Measurements from ENCODE around the gene RTN4R. TPM values are rescaled to one million over a fixed set of nuclear protein-coding genes. Genes with fewer than 3 reads are reported as not detected.

The RTN4R gene
- total RNA-seq, 1 donor from 2014 or later: 4.4 TPM

GRCh38 chr22:20226077-20226716 is 41.9 kb downstream of the RTN4R start:
- DNase-seq (ENCODE audit: low spot score) (no peak), ATAC-seq (no peak)
- intact Hi-C loops (cut with DNase I): no loop called here

DNA sequence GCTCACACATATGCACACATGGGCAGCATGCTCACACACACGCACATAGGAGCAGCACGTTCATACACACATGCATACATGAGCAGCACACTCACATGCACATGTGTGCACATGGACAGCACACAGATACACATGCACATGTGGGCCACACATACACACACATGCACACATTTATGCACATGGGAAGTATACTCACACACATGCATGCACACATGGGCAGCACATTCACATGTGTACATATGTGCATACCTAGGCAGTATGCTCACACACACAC is 42.5 kb downstream of the RTN4R start:
- DNase-seq (ENCODE audit: low spot score): no peak
- intact Hi-C loops (cut with DNase I): no loop called here
- ATAC-seq: no peak

GRCh38 chr22:20224917-20225692 is 43.0 kb downstream of the RTN4R start:
- no peak for ATAC-seq
- intact Hi-C loops (cut with DNase I): no loop called here
- no peak for DNase-seq (ENCODE audit: low spot score)

DNA sequence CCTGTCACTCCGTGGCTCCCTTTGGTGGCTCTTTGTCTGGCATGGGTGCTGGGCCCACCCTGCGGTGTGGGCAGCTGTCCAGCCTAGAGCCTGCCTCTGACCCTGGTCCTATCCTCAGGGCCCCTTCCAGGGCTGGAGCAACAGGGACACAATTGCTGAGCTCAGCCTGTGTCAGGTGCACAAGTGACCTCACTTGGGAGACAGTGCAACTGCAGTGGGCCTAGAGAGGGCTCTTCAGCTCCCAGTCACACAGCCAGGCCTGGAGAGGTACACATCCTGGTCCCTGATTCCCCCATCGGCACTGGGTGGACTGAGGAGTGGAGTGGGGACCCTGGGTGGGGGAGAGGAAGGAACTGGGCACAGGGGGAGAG is 43.9 kb downstream of the RTN4R start:
- ATAC-seq (no peak), DNase-seq (ENCODE audit: low spot score) (no peak)
- intact Hi-C loops (cut with DNase I): no loop called here

- no peak for ATAC-seq
- intact Hi-C loops (cut with DNase I): no loop called here
- no peak for DNase-seq (ENCODE audit: low spot score)
These were observed 44.5 kb downstream of the RTN4R start for GRCh38 chr22:20223421-20224255.

DNA sequence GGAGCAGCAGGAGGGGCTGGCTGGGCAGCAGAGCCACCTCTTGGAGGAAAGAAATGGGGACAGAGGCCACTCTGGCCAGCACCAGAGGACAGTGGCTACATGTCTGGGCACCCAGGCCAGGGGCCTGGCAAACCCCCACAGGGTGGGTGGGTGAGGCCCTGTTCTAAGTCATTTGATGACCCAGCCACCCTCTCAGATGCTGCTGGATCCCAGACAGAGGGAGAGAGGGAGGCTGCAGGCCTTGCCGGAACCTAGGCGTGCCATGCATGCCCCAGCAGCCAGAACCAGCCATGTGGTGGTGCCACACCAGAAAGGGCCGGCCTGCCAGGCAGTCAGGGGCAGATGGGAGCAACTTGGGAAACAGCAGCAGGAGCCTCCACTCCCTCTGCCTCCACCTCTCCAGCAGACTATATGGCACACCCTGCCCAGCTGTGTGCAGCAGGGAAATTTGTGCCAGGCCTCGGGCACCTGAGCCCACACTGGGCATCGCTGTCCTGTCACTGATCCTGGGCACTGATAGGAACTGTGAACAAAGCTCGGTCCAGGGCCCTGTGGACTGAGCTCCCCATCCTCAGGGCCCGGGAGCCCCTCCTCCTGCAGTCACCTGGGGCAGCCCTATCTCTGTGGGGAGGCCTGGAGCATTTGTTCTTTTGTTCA is 45.2 kb downstream of the RTN4R start:
- ATAC-seq (no peak), DNase-seq (ENCODE audit: low spot score) (no peak)
- intact Hi-C loops (cut with DNase I): no loop called here

DNA sequence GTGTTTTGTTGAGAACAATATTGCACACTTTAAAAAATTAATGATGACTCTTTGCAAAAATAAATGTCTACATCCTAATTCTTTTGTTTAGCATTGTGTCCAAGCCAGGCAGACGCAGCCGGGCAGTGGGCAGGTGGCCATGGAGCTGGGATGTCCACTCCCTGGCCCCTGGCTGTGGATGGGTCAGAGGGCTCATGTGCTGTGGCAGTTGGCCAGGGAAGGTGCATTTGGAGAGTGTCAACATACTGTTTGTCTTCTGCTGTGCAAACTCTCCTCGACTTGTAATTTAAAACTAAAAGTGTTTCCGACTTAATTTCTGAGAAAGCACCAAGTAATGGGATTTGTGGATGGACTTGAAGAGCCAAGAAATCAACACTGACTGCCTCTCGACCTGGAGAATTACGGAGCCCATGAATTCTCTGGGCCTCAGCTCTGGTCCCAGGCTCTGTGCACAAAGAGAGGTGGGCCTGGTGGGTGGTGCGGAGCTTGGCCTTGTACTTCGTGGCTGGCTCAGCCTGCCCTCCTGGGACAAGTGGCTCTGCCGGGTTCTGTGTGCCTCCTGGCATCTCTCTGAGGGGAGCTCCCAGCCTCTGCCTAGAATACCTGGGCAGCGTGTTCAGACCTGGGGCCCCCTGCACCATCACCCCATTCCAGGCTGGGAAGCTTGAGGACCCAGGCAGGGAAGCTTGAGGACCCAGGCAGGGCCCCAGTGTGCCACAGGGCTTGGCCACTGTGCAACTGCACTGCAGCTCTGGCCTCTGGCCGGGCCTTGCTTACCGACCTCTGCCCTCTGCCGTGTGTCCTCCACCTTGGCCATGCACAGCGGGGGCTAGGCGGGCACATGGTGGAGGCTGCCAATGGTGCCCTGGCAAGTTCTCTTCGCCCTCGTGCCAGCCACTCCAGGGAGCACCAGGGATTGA is 46.4 kb downstream of the RTN4R start:
- ATAC-seq (no peak), DNase-seq (ENCODE audit: low spot score) (no peak)
- intact Hi-C loops (cut with DNase I): no loop called here

DNA sequence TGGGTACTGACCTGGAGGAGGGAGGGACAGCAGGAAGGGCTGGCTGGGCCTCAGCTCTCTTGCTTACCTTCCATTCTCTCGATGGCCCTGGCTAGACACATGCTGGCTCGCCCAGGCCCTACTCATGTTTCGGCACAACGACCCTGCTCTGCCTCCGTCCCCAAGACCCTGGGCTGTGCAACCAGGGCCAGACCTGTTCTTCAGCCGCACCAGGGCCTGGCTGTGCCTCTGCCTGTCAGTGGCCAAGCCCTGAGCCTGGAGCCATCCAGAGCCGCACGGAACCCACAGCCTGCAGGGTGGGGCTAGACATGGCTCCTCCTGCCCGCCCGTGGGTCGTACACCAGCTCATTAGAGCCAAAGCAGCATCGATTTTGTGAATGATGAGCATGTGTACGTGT is 47.5 kb downstream of the RTN4R start:
- no peak for ATAC-seq

DNA sequence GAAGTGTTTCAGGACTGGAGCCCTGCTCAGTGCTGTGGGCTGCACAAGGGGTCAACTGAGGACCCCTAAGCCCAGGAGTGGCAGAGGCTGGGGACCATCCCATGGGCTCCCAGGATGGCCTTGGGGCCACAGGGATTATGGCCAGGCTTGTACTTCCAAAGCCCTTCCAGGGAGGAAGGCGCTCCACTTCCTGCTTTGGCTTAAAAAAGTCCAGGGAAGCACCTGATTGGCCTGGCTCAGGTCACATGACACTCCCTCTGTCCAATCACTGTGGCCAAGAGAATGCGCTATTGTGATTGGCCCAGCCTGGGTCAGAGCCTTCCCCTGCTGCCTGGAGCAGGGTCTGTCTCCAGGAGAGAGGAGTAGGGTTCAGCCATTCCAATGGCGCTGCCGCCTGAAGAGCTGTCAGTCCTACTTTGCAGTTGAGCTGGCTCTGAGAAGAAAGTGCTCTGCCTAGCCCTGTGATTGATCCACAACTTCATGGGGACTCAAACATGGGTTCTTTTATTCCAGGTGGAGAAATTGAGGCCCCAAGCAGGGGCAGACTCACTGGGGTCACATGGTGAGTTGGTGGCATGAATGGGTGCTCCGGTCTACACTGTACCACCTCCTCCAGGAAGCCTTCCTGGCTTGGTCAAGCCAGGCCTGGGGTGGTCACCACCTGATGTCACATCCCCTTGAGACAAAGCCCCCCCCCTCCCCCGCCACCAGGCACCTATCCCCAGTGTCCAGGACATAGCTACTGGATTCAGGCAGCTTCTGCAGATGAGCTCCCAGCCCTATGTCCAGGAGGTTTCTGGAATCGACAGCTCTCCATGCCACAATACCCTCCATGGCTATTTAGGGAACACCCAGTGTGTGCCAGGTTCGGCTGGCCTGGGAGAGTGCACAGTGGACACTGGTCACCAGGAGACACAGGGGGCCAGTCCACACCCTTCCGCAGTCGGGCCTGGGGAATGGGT is 48.2 kb downstream of the RTN4R start:
- DNase-seq (ENCODE audit: low spot score) (no peak), ATAC-seq (no peak)
- intact Hi-C loops (cut with DNase I): no loop called here

More for the DNA sequence above, 47.5 kb downstream of the RTN4R start:
- intact Hi-C loops (cut with DNase I): no loop called here
- no peak for DNase-seq (ENCODE audit: low spot score)

DNA sequence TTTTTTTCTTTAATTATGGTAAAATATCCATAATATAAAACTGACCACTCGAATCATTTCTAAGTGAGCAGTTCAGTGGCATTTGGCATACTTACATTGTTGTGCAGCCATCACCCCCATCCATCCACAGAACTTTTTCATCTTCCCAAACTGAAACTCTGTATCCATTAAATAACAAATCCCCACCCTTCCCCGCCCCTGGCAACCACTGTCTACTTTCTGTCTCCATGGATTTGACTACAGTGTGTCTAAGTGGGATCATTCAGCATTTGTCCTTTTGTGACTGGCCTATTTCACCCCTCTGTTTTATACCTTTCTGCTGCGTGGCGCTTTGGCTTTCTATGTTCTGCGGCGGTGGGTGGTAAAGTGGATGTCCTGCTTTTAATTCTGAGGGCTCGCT is 49.1 kb downstream of the RTN4R start:
- ATAC-seq (no peak), DNase-seq (ENCODE audit: low spot score) (no peak)
- intact Hi-C loops (cut with DNase I): no loop called here

GRCh38 chr22:20218326-20218872 is 49.7 kb downstream of the RTN4R start:
- intact Hi-C loops (cut with DNase I): no loop called here
- DNase-seq (ENCODE audit: low spot score) (no peak), ATAC-seq (no peak)

DNA sequence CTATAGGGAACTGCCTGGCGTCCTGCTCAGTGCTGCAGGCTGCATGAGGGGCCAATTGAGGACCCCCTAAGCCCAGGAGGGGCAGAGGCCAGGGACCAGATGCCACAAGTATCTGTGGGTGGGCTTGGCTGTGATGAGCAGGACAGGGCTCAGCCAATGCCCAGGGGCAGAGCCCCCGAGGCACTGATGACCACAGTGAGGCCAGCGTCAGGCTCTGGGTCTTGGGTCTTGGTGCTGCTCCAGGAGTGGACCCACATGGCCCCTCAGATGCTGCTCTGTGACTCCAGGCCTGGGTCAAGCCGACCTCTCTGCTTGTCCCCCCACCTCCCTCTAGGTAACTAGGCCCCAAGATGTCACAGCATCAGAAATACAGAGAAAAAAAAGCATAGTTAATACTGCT is 50.6 kb downstream of the RTN4R start:
- DNase-seq (ENCODE audit: low spot score): no peak
- intact Hi-C loops (cut with DNase I): no loop called here
- no peak for ATAC-seq

DNA sequence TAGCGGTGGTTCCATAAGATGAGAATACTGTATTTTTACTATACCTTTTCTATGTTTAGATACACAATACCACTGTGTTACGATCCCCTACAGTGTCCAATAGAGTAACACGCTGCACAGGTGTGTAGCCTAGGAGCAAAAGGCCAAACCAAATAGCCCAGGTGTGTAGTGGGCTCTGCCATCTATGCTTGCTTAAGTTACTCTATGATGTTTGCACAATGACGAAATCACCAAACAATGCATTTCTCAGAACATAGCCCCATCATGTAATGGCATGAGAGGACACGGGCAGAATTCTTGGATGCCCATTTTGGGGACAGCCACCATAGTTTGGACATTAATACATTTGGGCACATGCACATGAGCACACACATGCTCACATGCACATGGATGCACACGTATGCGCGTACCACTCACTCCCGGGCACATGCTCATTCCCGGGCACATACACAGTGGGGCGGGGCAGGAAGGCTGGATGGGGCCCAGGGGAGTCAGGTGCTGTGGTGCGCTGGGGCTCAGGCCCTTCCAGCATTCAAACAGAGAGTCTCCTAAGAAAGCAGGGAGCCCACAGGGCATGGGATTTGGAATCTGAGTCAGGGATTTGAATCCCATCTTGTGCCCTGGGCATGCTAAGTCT is 51.1 kb downstream of the RTN4R start:
- intact Hi-C loops (cut with DNase I): no loop called here
- no peak for ATAC-seq
- no peak for DNase-seq (ENCODE audit: low spot score)

DNA sequence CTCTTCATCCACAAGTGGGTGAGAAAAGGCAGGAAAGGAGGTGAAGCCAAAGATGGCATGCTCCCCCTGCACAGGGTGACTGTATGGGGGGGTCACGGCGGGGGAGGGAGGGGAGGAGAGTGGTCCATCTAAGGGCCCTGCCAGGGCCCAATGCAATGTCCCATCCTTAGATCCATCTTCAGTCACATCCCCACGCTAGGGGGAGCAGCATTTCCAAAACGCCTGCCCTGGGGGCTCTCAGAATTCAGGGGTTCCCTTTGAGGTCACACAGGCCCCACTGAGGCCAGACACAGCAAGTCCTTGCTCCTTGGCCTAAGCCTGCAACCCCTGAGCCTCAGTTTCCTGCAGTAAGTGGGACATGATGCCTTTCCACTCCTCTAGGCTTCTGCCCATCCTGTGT is 52.4 kb downstream of the RTN4R start:
- no peak for ATAC-seq
- DNase-seq (ENCODE audit: low spot score): no peak
- intact Hi-C loops (cut with DNase I): no loop called here

DNA sequence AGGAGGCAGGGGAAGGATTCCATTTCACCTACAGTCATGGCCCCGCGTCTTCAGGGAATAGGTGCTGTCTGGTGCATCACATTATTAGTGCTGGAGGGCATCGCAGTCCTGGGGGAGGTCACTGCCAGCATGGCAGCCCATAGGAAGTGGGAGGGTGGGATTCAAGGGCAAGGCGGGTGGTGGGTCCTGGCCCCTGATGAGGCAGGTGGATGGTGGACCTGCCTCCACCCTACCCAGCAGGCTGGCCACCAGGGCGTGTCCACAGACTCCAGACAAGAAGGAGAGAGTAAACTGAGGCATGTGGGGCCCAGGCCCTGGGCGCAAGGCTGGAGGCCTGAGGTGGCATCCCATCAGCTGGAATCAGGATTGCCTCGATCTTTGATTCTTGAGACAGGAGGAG is 53.3 kb downstream of the RTN4R start:
- ATAC-seq (no peak), DNase-seq (ENCODE audit: low spot score) (no peak)
- intact Hi-C loops (cut with DNase I): no loop called here

DNA sequence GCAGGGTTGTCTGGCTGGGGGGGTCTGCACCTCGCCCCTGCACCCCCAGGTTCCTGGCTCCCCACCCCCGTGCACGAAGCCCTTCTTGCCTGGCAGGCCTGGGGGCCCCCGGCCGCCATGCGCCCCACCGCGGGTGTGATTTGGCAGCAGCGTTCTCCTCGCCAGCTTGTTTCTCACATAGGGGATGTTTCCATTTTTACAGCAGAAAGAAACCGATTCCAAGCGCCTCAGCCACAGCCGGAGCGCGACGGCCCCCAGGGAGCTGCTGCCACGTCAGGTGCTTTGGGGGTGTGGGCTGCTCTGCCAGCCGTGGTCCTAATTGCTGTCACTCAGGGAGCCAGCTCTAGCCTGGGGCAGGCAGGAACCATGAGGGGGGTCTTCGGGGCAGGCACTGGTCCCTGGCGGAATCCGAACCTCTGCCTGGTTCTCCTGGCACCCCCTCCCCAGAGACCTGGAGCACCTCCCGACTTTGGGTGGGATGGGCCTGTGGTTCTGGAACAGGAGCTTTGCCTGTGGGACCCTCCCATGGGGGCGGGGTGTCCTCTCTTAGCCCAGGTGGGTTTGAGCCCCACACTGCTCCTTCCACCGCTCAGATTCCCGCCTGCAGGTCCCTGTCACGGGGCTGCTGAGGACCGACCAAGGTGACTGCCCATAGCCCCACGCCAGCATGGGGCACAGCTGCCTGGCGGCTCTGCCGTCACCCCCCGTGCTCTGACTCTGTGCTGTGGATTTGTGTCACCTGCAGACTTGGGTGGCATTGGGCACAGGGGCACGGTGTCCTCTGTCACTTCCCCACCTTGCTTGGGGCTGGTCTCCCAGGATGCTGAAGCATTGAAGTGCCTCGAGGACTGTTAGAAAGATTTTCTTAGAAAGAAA is 54.0 kb downstream of the RTN4R start:
- DNase-seq (ENCODE audit: low spot score): no peak
- intact Hi-C loops (cut with DNase I): no loop called here
- no peak for ATAC-seq

Measured in sciatic nerve (tissue), 2 donors.